LNCAP (cell line): ENCODE measurements around the gene UBR4.

ENCODE experiments used
- CTCF ChIP-seq: fragments of 450-650 bp; IDR thresholded peaks from 2 replicates; pipeline ENCODE4 v1.5.1; 2017; ENCODE audit warnings: mild to moderate bottlenecking

Gene UBR4

GRCh38 chr1:19209990-19210771 is at the start of gene UBR4:
UBR4 (minus strand) TSS chr1:19210266; CDS start chr1:19210248, 18 bp downstream.
- TF ChIP-seq CTCF: no peak

GRCh38 chr1:19258353-19258752 is 48.3 kb upstream of the UBR4 start:
- no peak for TF ChIP-seq CTCF

- no peak for TF ChIP-seq CTCF
Observed at GRCh38 chr1:19257178-19257914, 47.3 kb upstream of the UBR4 start.

- TF ChIP-seq CTCF: no peak
Observed at GRCh38 chr1:19255288-19255687, 45.2 kb upstream of the UBR4 start.

GRCh38 chr1:19254416-19254815 is 44.4 kb upstream of the UBR4 start:
- TF ChIP-seq CTCF: no peak

- TF ChIP-seq CTCF: no peak
Observed at GRCh38 chr1:19251305-19252196, 41.5 kb upstream of the UBR4 start, which contains the start of the genes EMC1 and MRTO4. EMC1 (minus strand) TSS chr1:19251524; CDS start chr1:19251509, 15 bp downstream. MRTO4 (plus strand) TSS chr1:19251805; CDS start chr1:19251836, 31 bp downstream.
